Natural killer cell (primary cell): ENCODE data around the gene RHEX. TPM values are rescaled to one million over a fixed set of nuclear protein-coding genes. Genes with fewer than 3 reads are reported as not detected.
A peak's percentile ranks its signal among the peaks of the same experiment; 100 is the strongest.

ENCODE experiments used
- ATAC-seq, 3 donors: fragments of 150-1000 bp in 2 of 3; fragments of 200-7000 bp in 1 of 3; cut with Tn5 transposase; 1 replicate in 1 of 3; 2 replicates in 2 of 3; pipeline ENCODE4 v1.10.0; 2021; ENCODE audit warnings: mild to moderate bottlenecking in 2 of 3, moderate library complexity in 2 of 3
- DNase-seq, 2 donors: peaks; one replicate each; pipeline versions ENCODE4 v3.0.0 to v3.0.0-alpha.2; 2013 to 2021; ENCODE audit warnings: mixed read lengths in 1 of 2
- H3K27ac ChIP-seq: one replicate; pipeline ENCODE4 v1.5.1; 2013; ENCODE audit warnings: mild to moderate bottlenecking, low read length
- H3K27me3 ChIP-seq: one replicate; pipeline ENCODE4 v1.6.1; 2013; ENCODE audit warnings: low read length; ENCODE audit not compliant: control insufficient read depth, insufficient read depth
- H3K36me3 ChIP-seq: one replicate; pipeline ENCODE4 v1.6.1; 2013; ENCODE audit warnings: low read length; ENCODE audit not compliant: control insufficient read depth, insufficient read depth
- H3K4me1 ChIP-seq: one replicate; pipeline ENCODE4 v1.6.1; 2013; ENCODE audit warnings: low read length; ENCODE audit not compliant: control insufficient read depth, insufficient read depth
- H3K4me3 ChIP-seq: one replicate; pipeline ENCODE4 v1.5.1; 2013; ENCODE audit warnings: low read length
- H3K9me3 ChIP-seq: one replicate; pipeline ENCODE4 v1.6.1; 2013; ENCODE audit warnings: low read length; ENCODE audit not compliant: control insufficient read depth, insufficient read depth
- H3K27ac Mint-ChIP-seq, 2 donors: one replicate each; pipeline ENCODE4 v1.8.0; 2022; ENCODE audit warnings: mild to moderate bottlenecking in 2 of 2, mixed read lengths in 2 of 2, moderate library complexity in 1 of 2
- H3K27me3 Mint-ChIP-seq, 2 donors: one replicate each; pipeline ENCODE4 v1.8.0; 2022; ENCODE audit warnings: low read depth in 2 of 2, mixed read lengths in 2 of 2
- H3K36me3 Mint-ChIP-seq: one replicate; pipeline ENCODE4 v1.8.0; 2022; ENCODE audit warnings: mixed read lengths
- H3K4me1 Mint-ChIP-seq, 2 donors: one replicate each; pipeline ENCODE4 v1.8.0; 2022; ENCODE audit warnings: mixed read lengths in 2 of 2
- H3K4me3 Mint-ChIP-seq: one replicate; pipeline ENCODE4 v1.8.0; 2022; ENCODE audit warnings: mild to moderate bottlenecking, moderate library complexity, mixed read lengths
- H3K9me3 Mint-ChIP-seq, 2 donors: one replicate each; pipeline ENCODE4 v1.8.0; 2022; ENCODE audit warnings: mixed read lengths in 2 of 2
- CTCF ChIP-seq: fragments of 200-600 bp; IDR thresholded peaks from one replicate; pipeline ENCODE4 v1.8.0; 2022; ENCODE audit warnings: antibody characterized with exemption
- WGBS: methylation state at CpG from one replicate; pipeline ENCODE4 v1.1.7; 2013; ENCODE audit warnings: missing lambda C conversion rate; ENCODE audit not compliant: insufficient coverage; 5-methylcytosine and 5-hydroxymethylcytosine counted together
- intact Hi-C: fragments of 100-400 bp; cut with micrococcal nuclease; formaldehyde crosslinking; loops from one replicate; pipeline ENCODE4 v1.14.2; 2022
- total RNA-seq, 4 donors: library from RNA; stranded (reverse); fragments of 120-200 nt in 1 of 4; gene quantifications; one replicate each; pipeline versions ENCODE4 v1.2.3 to v1.2.4, GENCODE V29; 2013 to 2022

The RHEX gene
- total RNA-seq, 3 donors from 2014 or later (not counting 1 experiment from before 2014, with no cell fraction given) = 0.24 to 21.3 TPM; not detected in 1

- no peak for TF ChIP-seq CTCF
- no peaks in the 10 kb centered on the region for H3K9me3 Mint-ChIP-seq
- intact Hi-C loops = no loop called here
Measured at GRCh38 chr1:206025283-206025820, 27.6 kb upstream of the RHEX start.

GRCh38 chr1:206029484-206029883, 23.5 kb upstream of the RHEX start:
- Mint-ChIP-seq H3K36me3 (no peaks in the 10 kb centered on the region), H3K27me3 (peaks cover 12 to 19% of the 10 kb centered on the region in 2 donors), H3K9me3 (no peaks in the 10 kb centered on the region), H3K4me1 (no peaks in the 10 kb centered on the region), H3K27ac (no peak overlapping the region), H3K4me3 (no peak overlapping the region)
- TF ChIP-seq CTCF = no peak
- no peak overlapping the region for H3K4me3 ChIP-seq
- H3K27me3 ChIP-seq = no peaks in the 10 kb centered on the region
- ATAC-seq (no peak), DNase-seq (no peak)
- intact Hi-C loops = no loop called here
- H3K9me3 ChIP-seq = no peaks in the 10 kb centered on the region
- H3K27ac ChIP-seq = no peak overlapping the region
- H3K36me3 ChIP-seq = no peaks in the 10 kb centered on the region
- no peaks in the 10 kb centered on the region for H3K4me1 ChIP-seq
- WGBS = 88% methylated on average over 4 of the region's 4 CpGs

More at GRCh38 chr1:206025283-206025820, 27.6 kb upstream of the RHEX start:
- no peaks in the 10 kb centered on the region for H3K9me3 ChIP-seq
- no peaks in the 10 kb centered on the region for H3K4me1 ChIP-seq
- no peaks in the 10 kb centered on the region for H3K27me3 ChIP-seq
- DNase-seq (no peak), ATAC-seq (no peak)
- Mint-ChIP-seq H3K36me3 (no peaks in the 10 kb centered on the region), H3K27me3 (peaks cover 24 to 28% of the 10 kb centered on the region in 2 donors), H3K4me3 (no peak overlapping the region), H3K27ac (no peak overlapping the region), H3K4me1 (no peaks in the 10 kb centered on the region)
- H3K36me3 ChIP-seq = no peaks in the 10 kb centered on the region
- WGBS = 78% methylated on average over 2 of the region's 3 CpGs
- H3K27ac ChIP-seq = no peak overlapping the region
- H3K4me3 ChIP-seq = no peak overlapping the region

- H3K36me3 ChIP-seq = no peaks in the 10 kb centered on the region
- Mint-ChIP-seq H3K4me3 (no peak overlapping the region), H3K36me3 (no peaks in the 10 kb centered on the region), H3K4me1 (no peaks in the 10 kb centered on the region), H3K27me3 (peaks cover 12 to 23% of the 10 kb centered on the region in 2 donors), H3K27ac (no peak overlapping the region), H3K9me3 (no peaks in the 10 kb centered on the region)
- intact Hi-C loops = no loop called here
- DNase-seq (no peak), ATAC-seq (no peak)
- no peak for TF ChIP-seq CTCF
- 72% methylated on average over 4 of the region's 4 CpGs for WGBS
- no peak overlapping the region for H3K27ac ChIP-seq
- H3K27me3 ChIP-seq = no peaks in the 10 kb centered on the region
- H3K4me1 ChIP-seq = peaks cover 3% of the 10 kb centered on the region
- no peak overlapping the region for H3K4me3 ChIP-seq
- no peaks in the 10 kb centered on the region for H3K9me3 ChIP-seq
Measured at GRCh38 chr1:206030191-206030590, 22.8 kb upstream of the RHEX start.

- no peaks in the 10 kb centered on the region for H3K36me3 Mint-ChIP-seq
- Histone ChIP-seq H3K4me3 (no peak overlapping the region), H3K36me3 (no peaks in the 10 kb centered on the region), H3K9me3 (no peaks in the 10 kb centered on the region), H3K27me3 (no peaks in the 10 kb centered on the region), H3K4me1 (peaks cover 3% of the 10 kb centered on the region), H3K27ac (no peak overlapping the region)
- H3K4me3 Mint-ChIP-seq = no peak overlapping the region
- H3K9me3 Mint-ChIP-seq = no peaks in the 10 kb centered on the region
- ATAC-seq (peak in 2 of 3 donors; percentile 56 to 67), DNase-seq (peak in 1 of 2 donors; percentile 79)
- peak; percentile 48 for TF ChIP-seq CTCF
- H3K4me1 Mint-ChIP-seq = no peaks in the 10 kb centered on the region
- H3K27me3 Mint-ChIP-seq = peaks cover 12 to 23% of the 10 kb centered on the region in 2 donors
- no peak overlapping the region for H3K27ac Mint-ChIP-seq
- intact Hi-C loops = no loop called here
- WGBS = 0% methylated on average over 4 of the region's 4 CpGs
Measured at GRCh38 chr1:206030714-206031113, 22.3 kb upstream of the RHEX start.
